Superior temporal gyrus (tissue), 1 donor: ENCODE measurements around the gene STARD8.

ENCODE experiments used
- DNase-seq: peaks from one replicate; pipeline ENCODE4 v3.0.0-alpha.2; 2016; ENCODE audit errors: extremely low spot score

Gene STARD8

GRCh38 chrX:68749426-68749825 lies 102.0 kb downstream of the STARD8 start:
- no peak for DNase-seq

GRCh38 chrX:68750316-68750715 lies 102.8 kb downstream of the STARD8 start:
- DNase-seq = no peak

GRCh38 chrX:68751372-68751771 lies 103.9 kb downstream of the STARD8 start:
- no peak for DNase-seq

GRCh38 chrX:68753218-68753617 lies 105.8 kb downstream of the STARD8 start:
- DNase-seq = no peak

GRCh38 chrX:68754406-68754805 lies 106.9 kb downstream of the STARD8 start:
- DNase-seq = no peak

GRCh38 chrX:68755616-68756125 lies 108.2 kb downstream of the STARD8 start:
- peak; percentile 6 for DNase-seq

- DNase-seq = no peak
These were observed 109.9 kb downstream of the STARD8 start for GRCh38 chrX:68757331-68757730.

GRCh38 chrX:68757731-68758130 lies 110.3 kb downstream of the STARD8 start:
- no peak for DNase-seq

- no peak for DNase-seq
These were observed 111.2 kb downstream of the STARD8 start for GRCh38 chrX:68758671-68759070.

GRCh38 chrX:68761086-68761485 lies 113.6 kb downstream of the STARD8 start:
- no peak for DNase-seq

- DNase-seq = peak; percentile 7
These were observed 115.3 kb downstream of the STARD8 start for GRCh38 chrX:68762766-68763165.

- no peak for DNase-seq
These were observed 116.0 kb downstream of the STARD8 start for GRCh38 chrX:68763481-68763880.
